Caco-2 (cell line): Measurements from ENCODE around the gene SLMAP. TPM values are rescaled to one million over a fixed set of nuclear protein-coding genes. Genes with fewer than 3 reads are reported as not detected.

Experiments
- BruUV-seq: library from RNA; stranded (reverse); fragments of 400-500 nt; replicated peaks from 2 replicates; lab custom pipeline; 2021; lab: Mats Ljungman, UMichigan
- CTCF ChIA-PET: fragments of 300-600 bp; sonication (Branson Sonifier 250); formaldehyde crosslinking; loops from one replicate; lab custom pipeline; 2022; ENCODE audit warnings: antibody characterized with exemption; lab: Charles Lee
- POLR2A ChIA-PET: fragments of 300-600 bp; sonication (Branson Sonifier 250); formaldehyde crosslinking; loops from one replicate; lab custom pipeline; 2022; ENCODE audit warnings: antibody characterized with exemption; lab: Charles Lee
- DNase-seq, 2 experiments: peaks; one replicate each; pipeline versions ENCODE4 v3.0.0 to v3.0.0-alpha.2; 2020 to 2022
- H3K27me3 ChIP-seq: replicated peaks from 2 replicates; pipeline ENCODE4 v1.6.0; 2011; ENCODE audit warnings: low read length; ENCODE audit not compliant: control insufficient read depth, insufficient read depth
- H3K36me3 ChIP-seq: 2 replicates; pipeline ENCODE4 v1.5.1; 2011; ENCODE audit warnings: low read length; ENCODE audit not compliant: control insufficient read depth, insufficient read depth
- H3K4me1 ChIP-seq: fragments of 250-450 bp; sonication (Bioruptor Pico); 2 replicates; pipeline ENCODE4 v1.5.1; 2020; ENCODE audit warnings: mild to moderate bottlenecking
- H3K4me3 ChIP-seq: 2 replicates; pipeline ENCODE4 v1.5.1; 2011; ENCODE audit warnings: low read depth, mild to moderate bottlenecking, control low read depth, low read length
- H3K9me3 ChIP-seq: fragments of 250-450 bp; sonication (Bioruptor Pico); 2 replicates; pipeline ENCODE4 v1.5.1; 2020; ENCODE audit warnings: mild to moderate bottlenecking, moderate library complexity
- H3K27ac Mint-ChIP-seq: one replicate; pipeline ENCODE4 v1.8.0; 2022; ENCODE audit warnings: mixed read lengths; ENCODE audit not compliant: unreplicated experiment
- H3K27me3 Mint-ChIP-seq: one replicate; pipeline ENCODE4 v1.8.0; 2022; ENCODE audit warnings: mixed read lengths; ENCODE audit not compliant: insufficient read depth, unreplicated experiment
- H3K36me3 Mint-ChIP-seq: one replicate; pipeline ENCODE4 v1.8.0; 2022; ENCODE audit warnings: mild to moderate bottlenecking, mixed read lengths; ENCODE audit not compliant: insufficient read depth, unreplicated experiment
- H3K4me1 Mint-ChIP-seq: one replicate; pipeline ENCODE4 v1.8.0; 2022; ENCODE audit warnings: low read depth, mixed read lengths; ENCODE audit not compliant: unreplicated experiment
- H3K4me3 Mint-ChIP-seq: one replicate; pipeline ENCODE4 v1.8.0; 2022; ENCODE audit warnings: mild to moderate bottlenecking, moderate library complexity, mixed read lengths; ENCODE audit not compliant: unreplicated experiment
- H3K9me3 Mint-ChIP-seq: one replicate; pipeline ENCODE4 v1.8.0; 2022; ENCODE audit warnings: mixed read lengths; ENCODE audit not compliant: unreplicated experiment
- intact Hi-C: fragments of 100-400 bp; cut with micrococcal nuclease; formaldehyde crosslinking; loops from one replicate; pipeline ENCODE4 v1.10.0; 2022; ENCODE audit not compliant: unreplicated experiment
- total RNA-seq: library from RNA; stranded (reverse); gene quantifications from 2 replicates; pipeline ENCODE4 v1.2.3, GENCODE V29; 2022
- TF ChIP-seq, protein P1 (sequence below), 2 experiments: fragments of 200-600 bp in 1 of 2; IDR thresholded peaks; 1 replicate in 1 of 2; 2 replicates in 1 of 2; pipeline versions ENCODE4 v1.5.1 to v1.8.0; 2011 to 2022; ENCODE audit warnings: antibody characterized with exemption in 1 of 2, control low read depth in 1 of 2, inconsistent platforms in 1 of 2, low read depth in 1 of 2, low read length in 1 of 2, mild to moderate bottlenecking in 1 of 2, moderate library complexity in 1 of 2; ENCODE audit not compliant: insufficient read depth in 1 of 2, severe bottlenecking in 1 of 2, unreplicated experiment in 1 of 2

Gene SLMAP
- total RNA-seq, 1 experiment from 2014 or later = 136 TPM

- no peaks in the 10 kb centered on the region for H3K9me3 Mint-ChIP-seq
- no peaks in the 10 kb centered on the region for H3K27me3 ChIP-seq
- TF ChIP-seq, protein P1, sequence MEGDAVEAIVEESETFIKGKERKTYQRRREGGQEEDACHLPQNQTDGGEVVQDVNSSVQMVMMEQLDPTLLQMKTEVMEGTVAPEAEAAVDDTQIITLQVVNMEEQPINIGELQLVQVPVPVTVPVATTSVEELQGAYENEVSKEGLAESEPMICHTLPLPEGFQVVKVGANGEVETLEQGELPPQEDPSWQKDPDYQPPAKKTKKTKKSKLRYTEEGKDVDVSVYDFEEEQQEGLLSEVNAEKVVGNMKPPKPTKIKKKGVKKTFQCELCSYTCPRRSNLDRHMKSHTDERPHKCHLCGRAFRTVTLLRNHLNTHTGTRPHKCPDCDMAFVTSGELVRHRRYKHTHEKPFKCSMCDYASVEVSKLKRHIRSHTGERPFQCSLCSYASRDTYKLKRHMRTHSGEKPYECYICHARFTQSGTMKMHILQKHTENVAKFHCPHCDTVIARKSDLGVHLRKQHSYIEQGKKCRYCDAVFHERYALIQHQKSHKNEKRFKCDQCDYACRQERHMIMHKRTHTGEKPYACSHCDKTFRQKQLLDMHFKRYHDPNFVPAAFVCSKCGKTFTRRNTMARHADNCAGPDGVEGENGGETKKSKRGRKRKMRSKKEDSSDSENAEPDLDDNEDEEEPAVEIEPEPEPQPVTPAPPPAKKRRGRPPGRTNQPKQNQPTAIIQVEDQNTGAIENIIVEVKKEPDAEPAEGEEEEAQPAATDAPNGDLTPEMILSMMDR (IDR thresholded peaks at IDR 0.05; ENCODE audit: insufficient read depth in 1 of 2, low read depth in 1 of 2, low read length in 1 of 2, severe bottlenecking in 1 of 2, unreplicated experiment in 1 of 2) = no peak
- no TSS peak for BruUV-seq
- peaks cover 3% of the 10 kb centered on the region; the same call in 1 of the 2 replicates for H3K36me3 ChIP-seq
- H3K36me3 Mint-ChIP-seq = peaks cover 79% of the 10 kb centered on the region
- POLR2A ChIA-PET = no interaction called here
- H3K4me3 Mint-ChIP-seq = no peak overlapping the region
- no peaks in the 10 kb centered on the region for H3K9me3 ChIP-seq
- H3K4me1 Mint-ChIP-seq = peaks cover 11% of the 10 kb centered on the region
- no peaks in the 10 kb centered on the region for H3K27me3 Mint-ChIP-seq
- DNase-seq = no peak
- H3K4me1 ChIP-seq = peaks cover 13% of the 10 kb centered on the region
- intact Hi-C loops = no loop called here
- H3K4me3 ChIP-seq = no peak overlapping the region
- CTCF ChIA-PET = no interaction called here
- no peak overlapping the region for H3K27ac Mint-ChIP-seq
Observed at GRCh38 chr3:57911593-57911992, 155.5 kb downstream of the SLMAP start.

GRCh38 chr3:57917601-57918000 is 161.5 kb downstream of the SLMAP start:
- CTCF ChIA-PET = no interaction called here
- no peaks in the 10 kb centered on the region; the same call in 1 of the 2 replicates for H3K36me3 ChIP-seq

GRCh38 chr3:57918123-57918837 is 162.2 kb downstream of the SLMAP start:
- Mint-ChIP-seq H3K4me3 (no peak overlapping the region), H3K36me3 (peaks cover 75% of the 10 kb centered on the region), H3K27ac (no peak overlapping the region), H3K27me3 (no peaks in the 10 kb centered on the region), H3K4me1 (no peaks in the 10 kb centered on the region), H3K9me3 (no peaks in the 10 kb centered on the region)
- ChIA-PET POLR2A (interaction anchor here (0.5 kb wide), 1 partner anchor 21 kb away, joined by 10 read pairs; no protein-coding TSS in a partner anchor), CTCF (no interaction called here)
- BruUV-seq = no TSS peak
- DNase-seq = no peak
- no peaks in the 10 kb centered on the region for H3K4me1 ChIP-seq
- no peaks in the 10 kb centered on the region for H3K27me3 ChIP-seq
- no peak overlapping the region for H3K4me3 ChIP-seq
- H3K36me3 ChIP-seq = no peaks in the 10 kb centered on the region; the same call in 1 of the 2 replicates
- intact Hi-C loops = no loop called here
- H3K9me3 ChIP-seq = no peaks in the 10 kb centered on the region
- TF ChIP-seq, protein P1 (IDR thresholded peaks at IDR 0.05; ENCODE audit: insufficient read depth in 1 of 2, low read depth in 1 of 2, low read length in 1 of 2, severe bottlenecking in 1 of 2, unreplicated experiment in 1 of 2) = no peak

More at GRCh38 chr3:57917601-57918000, 161.5 kb downstream of the SLMAP start:
- DNase-seq = no peak
- BruUV-seq = no TSS peak
- TF ChIP-seq, protein P1 (IDR thresholded peaks at IDR 0.05; ENCODE audit: insufficient read depth in 1 of 2, low read depth in 1 of 2, low read length in 1 of 2, severe bottlenecking in 1 of 2, unreplicated experiment in 1 of 2) = no peak
- Histone ChIP-seq H3K4me3 (no peak overlapping the region), H3K4me1 (no peaks in the 10 kb centered on the region), H3K27me3 (no peaks in the 10 kb centered on the region), H3K9me3 (no peaks in the 10 kb centered on the region)
- intact Hi-C loops = no loop called here
- H3K9me3 Mint-ChIP-seq = no peaks in the 10 kb centered on the region
- no peak overlapping the region for H3K27ac Mint-ChIP-seq
- POLR2A ChIA-PET = no interaction called here
- H3K27me3 Mint-ChIP-seq = no peaks in the 10 kb centered on the region
- H3K36me3 Mint-ChIP-seq = peaks cover 76% of the 10 kb centered on the region
- H3K4me3 Mint-ChIP-seq = no peak overlapping the region
- no peaks in the 10 kb centered on the region for H3K4me1 Mint-ChIP-seq
